Breast epithelium (tissue), 3 donors: ENCODE measurements around the gene NEMP1.

ENCODE experiments used
- CTCF ChIP-seq, 3 donors: fragments of 450-650 bp; IDR thresholded peaks; one replicate each; pipeline ENCODE4 v1.5.1; 2016 to 2017; ENCODE audit warnings: antibody characterized with exemption in 3 of 3, mild to moderate bottlenecking in 3 of 3, moderate library complexity in 3 of 3
- POLR2A ChIP-seq: fragments of 450-650 bp; IDR thresholded peaks from one replicate; pipeline ENCODE4 v1.6.1; 2016; ENCODE audit warnings: antibody characterized with exemption, mild to moderate bottlenecking, moderate library complexity
- POLR2AphosphoS5 ChIP-seq, 3 donors: sonication (generic); formaldehyde crosslinking; IDR thresholded peaks; one replicate each; pipeline ENCODE4 v1.6.1; 2017; ENCODE audit warnings: antibody characterized with exemption in 3 of 3

GRCh38 chr12:57049890-57050289, 28.7 kb downstream of the NEMP1 start, which contains the start of gene MYO1A:
- no peak for TF ChIP-seq CTCF (IDR thresholded peaks at IDR 0.05)
- no peak for TF ChIP-seq POLR2A
- TF ChIP-seq POLR2AphosphoS5 (IDR thresholded peaks at IDR 0.05): no peak
